Osteocyte (in vitro differentiated cells): ENCODE results near the gene SAXO2. TPM values are rescaled to one million over a fixed set of nuclear protein-coding genes. Genes with fewer than 3 reads are reported as not detected.
A peak's percentile ranks its signal among the peaks of the same experiment; 100 is the strongest.
"Not testable (repeated sequence)": the region's sequence is repeated elsewhere in the genome, so short reads cannot be mapped to it uniquely, and the experiment has no call there.

Experiments used
- DNase-seq: peaks from one replicate; pipeline ENCODE4 v3.0.0; 2021; ENCODE audit warnings: mixed read lengths; ENCODE audit not compliant: unreplicated experiment; ENCODE audit errors: extremely low spot score
- H3K27ac Mint-ChIP-seq: one replicate; pipeline ENCODE4 v1.8.0; 2021; ENCODE audit warnings: mild to moderate bottlenecking, mixed read lengths; ENCODE audit not compliant: unreplicated experiment
- H3K27me3 Mint-ChIP-seq: one replicate; pipeline ENCODE4 v1.8.0; 2021; ENCODE audit warnings: mixed read lengths; ENCODE audit not compliant: unreplicated experiment
- H3K36me3 Mint-ChIP-seq: one replicate; pipeline ENCODE4 v1.8.0; 2021; ENCODE audit warnings: mixed read lengths; ENCODE audit not compliant: unreplicated experiment
- H3K4me1 Mint-ChIP-seq: one replicate; pipeline ENCODE4 v1.8.0; 2021; ENCODE audit warnings: mixed read lengths; ENCODE audit not compliant: unreplicated experiment
- H3K4me3 Mint-ChIP-seq: one replicate; pipeline ENCODE4 v1.8.0; 2021; ENCODE audit warnings: mild to moderate bottlenecking, moderate library complexity, mixed read lengths; ENCODE audit not compliant: unreplicated experiment
- H3K9me3 Mint-ChIP-seq: one replicate; pipeline ENCODE4 v1.8.0; 2021; ENCODE audit warnings: mixed read lengths; ENCODE audit not compliant: unreplicated experiment
- CTCF ChIP-seq: fragments of 200-600 bp; sonication (generic); IDR thresholded peaks from 2 replicates; pipeline ENCODE4 v1.5.0; 2021; ENCODE audit warnings: antibody characterized with exemption, mild to moderate bottlenecking, moderate library complexity
- total RNA-seq: library from RNA; stranded (reverse); gene quantifications from 2 replicates; pipeline ENCODE4 v1.2.1, GENCODE V29; 2021

SAXO2 gene
- total RNA-seq, 1 donor from 2014 or later, result 2.0 TPM

GRCh38 chr15:82317091-82317489 is 54.5 kb downstream of the SAXO2 start:
- DNase-seq, result no peak
- Mint-ChIP-seq H3K27me3 (no peaks in the 10 kb centered on the region), H3K4me1 (no peaks in the 10 kb centered on the region), H3K4me3 (no peak overlapping the region), H3K36me3 (no peaks in the 10 kb centered on the region), H3K9me3 (no peaks in the 10 kb centered on the region), H3K27ac (no peak overlapping the region)
- TF ChIP-seq CTCF, result no peak

DNA sequence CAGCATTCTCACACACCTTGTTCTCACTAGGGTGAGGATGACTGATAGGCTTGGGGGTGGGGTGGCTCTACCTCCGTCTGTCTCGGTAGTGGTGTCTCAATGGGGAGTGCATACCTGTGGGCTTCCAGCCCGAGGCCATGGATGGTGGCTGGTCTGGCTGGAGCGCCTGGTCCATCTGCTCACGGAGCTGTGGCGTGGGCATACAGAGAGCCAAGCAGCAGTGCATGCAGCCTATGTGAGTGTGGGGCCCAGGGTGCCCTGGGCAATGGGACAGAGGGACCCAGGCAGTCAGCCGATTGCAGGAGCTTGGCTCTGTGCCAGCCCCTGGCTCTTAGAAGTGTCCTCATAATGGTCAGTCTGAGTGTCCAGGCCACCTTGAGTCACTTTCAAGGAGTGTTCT is 54.9 kb downstream of the SAXO2 start:
- H3K27ac Mint-ChIP-seq, H3K36me3 Mint-ChIP-seq, H3K27me3 Mint-ChIP-seq: not testable (repeated sequence)

GRCh38 chr15:82318281-82318680 is 55.7 kb downstream of the SAXO2 start:
- H3K27ac Mint-ChIP-seq, H3K4me1 Mint-ChIP-seq, H3K9me3 Mint-ChIP-seq, H3K36me3 Mint-ChIP-seq, H3K27me3 Mint-ChIP-seq, DNase-seq, H3K4me3 Mint-ChIP-seq: not testable (repeated sequence)

More for the DNA sequence above, 54.9 kb downstream of the SAXO2 start:
- not testable (repeated sequence) for H3K4me3 Mint-ChIP-seq, H3K9me3 Mint-ChIP-seq, DNase-seq, H3K4me1 Mint-ChIP-seq

DNA sequence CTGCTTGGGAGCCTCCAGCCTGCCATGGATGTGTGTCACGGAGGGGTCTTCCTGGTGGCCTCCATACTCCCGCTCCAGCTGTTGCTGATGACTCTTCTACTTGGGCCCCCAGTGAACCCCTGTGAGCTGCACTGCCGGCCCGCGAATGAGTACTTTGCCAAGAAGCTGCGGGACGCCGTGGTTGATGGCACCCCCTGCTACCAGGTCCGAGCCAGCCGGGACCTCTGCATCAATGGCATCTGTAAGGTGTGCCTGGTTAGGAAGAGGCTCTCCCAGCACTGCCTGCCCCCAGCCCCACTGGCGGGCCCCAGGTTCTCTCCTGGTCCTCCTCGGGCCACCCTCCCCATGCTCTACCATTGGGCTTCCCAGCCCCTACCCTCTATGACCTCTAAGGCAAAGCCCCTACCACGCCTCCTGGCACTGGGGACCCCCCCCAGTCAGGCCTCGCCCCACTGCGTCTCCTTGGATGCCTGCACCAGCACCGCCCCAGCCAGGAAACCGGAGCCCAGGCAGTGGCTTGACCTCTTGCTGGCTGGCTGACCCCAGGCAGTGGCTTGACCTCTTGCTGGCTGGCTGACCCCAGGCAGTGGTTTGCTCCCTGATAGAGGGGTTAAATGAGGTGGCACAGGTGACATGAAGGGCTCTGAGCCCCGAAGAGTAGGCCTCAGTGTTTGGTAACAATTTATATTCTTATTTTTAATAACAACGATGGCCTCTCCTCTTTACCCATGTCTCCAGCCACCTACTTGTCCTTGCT is 57.1 kb downstream of the SAXO2 start:
- DNase-seq, H3K4me1 Mint-ChIP-seq, H3K9me3 Mint-ChIP-seq, H3K27ac Mint-ChIP-seq, H3K36me3 Mint-ChIP-seq, H3K27me3 Mint-ChIP-seq, H3K4me3 Mint-ChIP-seq: not testable (repeated sequence)

- not testable (repeated sequence) for H3K27ac Mint-ChIP-seq, H3K4me1 Mint-ChIP-seq, H3K27me3 Mint-ChIP-seq, H3K36me3 Mint-ChIP-seq, H3K9me3 Mint-ChIP-seq, H3K4me3 Mint-ChIP-seq, DNase-seq
Observed at GRCh38 chr15:82320861-82321260, 58.2 kb downstream of the SAXO2 start.

- not testable (repeated sequence) for H3K4me3 Mint-ChIP-seq, H3K4me1 Mint-ChIP-seq, H3K27ac Mint-ChIP-seq, H3K36me3 Mint-ChIP-seq, H3K27me3 Mint-ChIP-seq, DNase-seq, H3K9me3 Mint-ChIP-seq
Observed at GRCh38 chr15:82322488-82322887, 59.9 kb downstream of the SAXO2 start.

GRCh38 chr15:82324831-82325230 is 62.2 kb downstream of the SAXO2 start:
- not testable (repeated sequence) for H3K9me3 Mint-ChIP-seq, H3K4me3 Mint-ChIP-seq, H3K27ac Mint-ChIP-seq, H3K36me3 Mint-ChIP-seq, H3K4me1 Mint-ChIP-seq, H3K27me3 Mint-ChIP-seq, DNase-seq

DNA sequence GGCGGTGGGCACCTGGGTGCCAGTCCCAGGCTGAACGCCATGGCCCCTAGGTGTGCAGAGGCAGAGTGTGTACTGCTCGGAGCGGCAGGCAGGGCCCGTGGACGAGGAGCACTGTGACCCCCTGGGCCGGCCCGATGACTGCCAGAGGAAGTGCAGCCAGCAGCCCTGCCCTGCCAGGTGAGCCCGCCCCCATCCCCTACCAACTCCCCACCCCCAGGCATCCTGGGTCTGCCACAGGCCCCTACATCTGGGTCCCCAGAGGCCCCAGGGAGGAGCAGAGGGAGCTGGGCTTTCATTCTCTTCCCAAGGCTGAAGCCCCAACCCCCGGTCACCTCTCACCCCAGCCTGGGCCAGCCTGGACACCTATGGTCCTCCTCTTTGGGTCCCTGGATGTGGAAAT is 63.0 kb downstream of the SAXO2 start:
- not testable (repeated sequence) for H3K4me1 Mint-ChIP-seq, DNase-seq, H3K27ac Mint-ChIP-seq, H3K9me3 Mint-ChIP-seq, H3K4me3 Mint-ChIP-seq, H3K36me3 Mint-ChIP-seq, H3K27me3 Mint-ChIP-seq

DNA sequence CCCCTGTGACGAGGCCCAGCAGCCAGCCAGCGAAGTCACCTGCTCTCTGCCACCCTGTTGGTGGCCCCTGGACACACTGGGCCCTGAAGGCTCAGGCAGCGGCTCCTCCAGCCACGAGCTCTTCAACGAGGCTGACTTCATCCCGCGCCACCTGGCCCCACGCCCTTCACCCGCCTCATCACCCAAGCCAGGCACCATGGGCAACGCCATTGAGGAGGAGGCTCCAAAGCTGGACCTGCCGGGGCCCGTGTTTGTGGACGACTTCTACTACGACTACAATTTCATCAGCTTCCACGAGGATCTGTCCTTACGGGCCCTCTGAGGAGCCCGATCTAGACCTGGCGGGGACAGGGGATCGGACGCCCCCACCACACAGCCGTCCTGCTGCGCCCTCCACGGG is 64.3 kb downstream of the SAXO2 start:
- H3K36me3 Mint-ChIP-seq, H3K4me1 Mint-ChIP-seq, H3K27ac Mint-ChIP-seq, H3K4me3 Mint-ChIP-seq, H3K9me3 Mint-ChIP-seq, DNase-seq, H3K27me3 Mint-ChIP-seq: not testable (repeated sequence)

GRCh38 chr15:82327372-82327771 is 64.8 kb downstream of the SAXO2 start:
- H3K4me1 Mint-ChIP-seq, H3K36me3 Mint-ChIP-seq, H3K4me3 Mint-ChIP-seq, H3K27me3 Mint-ChIP-seq, H3K9me3 Mint-ChIP-seq, H3K27ac Mint-ChIP-seq: not testable (repeated sequence)
- peak; percentile 56 for DNase-seq

DNA sequence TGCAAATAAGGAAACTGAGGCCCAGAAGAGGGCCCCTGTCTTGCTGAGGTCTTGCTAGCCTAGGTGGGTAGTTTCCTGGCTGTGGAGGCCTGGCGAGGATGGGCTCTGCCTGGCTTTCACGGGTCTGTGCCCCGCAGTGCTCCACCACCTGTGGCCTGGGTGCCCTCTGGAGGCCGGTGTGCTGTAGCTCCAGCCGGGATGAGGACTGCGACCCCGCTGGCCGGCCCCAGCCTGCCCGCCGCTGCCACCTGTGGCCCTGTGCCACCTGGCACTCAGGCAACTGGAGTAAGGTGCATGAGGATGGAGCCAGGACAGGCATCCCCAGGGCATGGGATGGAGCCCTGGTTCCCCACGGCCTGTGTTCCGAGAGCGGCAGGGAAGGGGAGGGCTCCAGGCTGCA is 66.4 kb downstream of the SAXO2 start:
- not testable (repeated sequence) for DNase-seq

DNA sequence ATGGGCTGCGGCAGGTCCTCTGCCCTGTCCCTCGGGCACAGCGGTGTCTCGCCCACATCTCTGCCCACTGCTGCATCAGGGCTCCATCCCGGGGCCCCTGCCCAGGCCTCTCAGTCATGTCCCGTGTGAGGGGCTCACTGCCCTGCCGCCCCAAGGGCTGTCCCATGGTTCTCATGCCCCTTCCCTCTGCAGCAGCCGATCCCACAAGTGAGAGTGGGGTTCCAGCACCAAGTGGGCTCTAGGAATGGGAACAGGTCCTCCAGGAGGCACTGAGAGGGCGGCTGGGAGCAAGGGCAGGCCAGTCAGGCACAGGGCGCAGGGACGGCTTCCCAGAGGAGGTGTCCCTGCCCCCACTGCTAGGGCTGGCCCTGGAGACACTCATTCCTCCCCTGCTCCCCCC is 68.3 kb downstream of the SAXO2 start:
- not testable (repeated sequence) for H3K27me3 Mint-ChIP-seq, H3K4me1 Mint-ChIP-seq, H3K36me3 Mint-ChIP-seq, H3K9me3 Mint-ChIP-seq, H3K27ac Mint-ChIP-seq, H3K4me3 Mint-ChIP-seq
- DNase-seq, result peak; percentile 21

More for the DNA sequence above, 66.4 kb downstream of the SAXO2 start:
- not testable (repeated sequence) for H3K27ac Mint-ChIP-seq, H3K36me3 Mint-ChIP-seq, H3K9me3 Mint-ChIP-seq, H3K27me3 Mint-ChIP-seq, H3K4me3 Mint-ChIP-seq, H3K4me1 Mint-ChIP-seq
